LNCAP (cell line): Measurements from ENCODE around the gene FCN2.

Experiments used
- CTCF ChIP-seq: fragments of 450-650 bp; IDR thresholded peaks from 2 replicates; pipeline ENCODE4 v1.5.1; 2017; ENCODE audit warnings: mild to moderate bottlenecking

The FCN2 gene

GRCh38 chr9:134913713-134914500 is 33.3 kb downstream of the FCN2 start:
- no peak for TF ChIP-seq CTCF

- no peak for TF ChIP-seq CTCF
These were observed 33.9 kb downstream of the FCN2 start for GRCh38 chr9:134914501-134914834.

- TF ChIP-seq CTCF: no peak
These were observed 34.7 kb downstream of the FCN2 start for GRCh38 chr9:134915046-134915985.

GRCh38 chr9:134916161-134916665 is 35.6 kb downstream of the FCN2 start:
- no peak for TF ChIP-seq CTCF

GRCh38 chr9:134917431-134918373 is 37.1 kb downstream of the FCN2 start, which contains the start of gene FCN1:
Gene FCN1 (minus strand): TSS chr9:134917912. CDS start chr9:134917871, 41 bp downstream.
- TF ChIP-seq CTCF: no peak

- no peak for TF ChIP-seq CTCF
These were observed 38.0 kb downstream of the FCN2 start for GRCh38 chr9:134918646-134919045.

GRCh38 chr9:134919303-134919702 is 38.7 kb downstream of the FCN2 start:
- no peak for TF ChIP-seq CTCF
